Measurements from ENCODE around the gene CSNK2A3. TPM values are rescaled to one million over a fixed set of nuclear protein-coding genes. Genes with fewer than 3 reads are reported as not detected.

Gene CSNK2A3
- total and polyA plus RNA-seq, 7 donors = 0.33 to 5.5 (median 1.8) TPM; not detected in 2

- H3K27me3 ChIP-seq = no peaks in the 10 kb centered on the region
- intact Hi-C loops (cut with DNase I) = no loop called here
- H3K9me3 ChIP-seq = no peaks in the 10 kb centered on the region
- WGBS, 2 donors = 83 to 87% methylated on average over 8 of the region's 8 CpGs
- no peak for DNase-seq
- H3K4me3 ChIP-seq = no peak overlapping the region
- peaks cover 0 to 26% (median 4%) of the 10 kb centered on the region in 4 donors for H3K36me3 ChIP-seq
- H3K27ac ChIP-seq = no peak overlapping the region
- TF ChIP-seq CTCF (IDR thresholded peaks at IDR 0.05) (no peak), POLR2AphosphoS5 (IDR thresholded peaks at IDR 0.05) (no peak), EP300 (IDR thresholded peaks at IDR 0.05) (no peak), POLR2A (IDR thresholded peaks at IDR 0.05) (no peak)
- H3K4me1 ChIP-seq = peaks cover 0 to 10% (median 0%) of the 10 kb centered on the region in 4 donors
These were observed 25.3 kb upstream of the CSNK2A3 start for GRCh38 chr11:11378184-11378940.

- Histone ChIP-seq H3K27me3 (no peaks in the 10 kb centered on the region), H3K4me1 (no peaks in the 10 kb centered on the region), H3K27ac (no peak overlapping the region), H3K4me3 (no peak overlapping the region), H3K36me3 (peaks cover 0 to 47% (median 4%) of the 10 kb centered on the region in 4 donors), H3K9me3 (no peaks in the 10 kb centered on the region)
- WGBS, 2 donors = 89 to 90% methylated on average over 7 of the region's 7 CpGs
- TF ChIP-seq EP300 (IDR thresholded peaks at IDR 0.05) (no peak), POLR2AphosphoS5 (IDR thresholded peaks at IDR 0.05) (no peak), CTCF (IDR thresholded peaks at IDR 0.05) (no peak), POLR2A (IDR thresholded peaks at IDR 0.05) (no peak)
- intact Hi-C loops (cut with DNase I) = no loop called here
- no peak for DNase-seq
These were observed 21.5 kb upstream of the CSNK2A3 start for GRCh38 chr11:11374358-11375148.

- intact Hi-C loops (cut with DNase I) = no loop called here
- Histone ChIP-seq H3K27ac (no peak overlapping the region), H3K4me1 (no peaks in the 10 kb centered on the region), H3K9me3 (no peaks in the 10 kb centered on the region), H3K27me3 (no peaks in the 10 kb centered on the region), H3K36me3 (peaks cover 0 to 52% (median 4%) of the 10 kb centered on the region in 4 donors), H3K4me3 (no peak overlapping the region)
- no peak for DNase-seq
- 85 to 86% methylated on average over 5 of the region's 5 CpGs for WGBS, 2 donors
- TF ChIP-seq POLR2A (IDR thresholded peaks at IDR 0.05) (no peak), EP300 (IDR thresholded peaks at IDR 0.05) (no peak), POLR2AphosphoS5 (IDR thresholded peaks at IDR 0.05) (no peak), CTCF (IDR thresholded peaks at IDR 0.05) (no peak)
These were observed 20.9 kb upstream of the CSNK2A3 start for GRCh38 chr11:11373934-11374333.

- no peak overlapping the region for H3K27ac ChIP-seq
- no peak for DNase-seq
- 91 to 92% methylated on average over 8 of the region's 8 CpGs for WGBS, 2 donors
- intact Hi-C loops (cut with DNase I) = no loop called here
- no peak overlapping the region for H3K4me3 ChIP-seq
- no peak for TF ChIP-seq POLR2A (IDR thresholded peaks at IDR 0.05)
- TF ChIP-seq EP300 (IDR thresholded peaks at IDR 0.05) = no peak
- TF ChIP-seq POLR2AphosphoS5 (IDR thresholded peaks at IDR 0.05) = no peak
- H3K4me1 ChIP-seq = no peaks in the 10 kb centered on the region
- H3K36me3 ChIP-seq = peaks cover 0 to 52% (median 4%) of the 10 kb centered on the region in 4 donors
- H3K27me3 ChIP-seq = no peaks in the 10 kb centered on the region
- no peaks in the 10 kb centered on the region for H3K9me3 ChIP-seq
These were observed 19.4 kb upstream of the CSNK2A3 start for GRCh38 chr11:11372461-11372860.

GRCh38 chr11:11370962-11371303, 17.9 kb upstream of the CSNK2A3 start:
- TF ChIP-seq POLR2A (IDR thresholded peaks at IDR 0.05) (no peak), EP300 (IDR thresholded peaks at IDR 0.05) (no peak), POLR2AphosphoS5 (IDR thresholded peaks at IDR 0.05) (no peak), CTCF (IDR thresholded peaks at IDR 0.05) (no peak)
- H3K27me3 ChIP-seq = no peaks in the 10 kb centered on the region
- no peak for DNase-seq
- H3K27ac ChIP-seq = no peak overlapping the region
- H3K4me1 ChIP-seq = no peaks in the 10 kb centered on the region
- no peak overlapping the region for H3K4me3 ChIP-seq
- 88% methylated on average over 6 of the region's 6 CpGs for WGBS, 2 donors
- intact Hi-C loops (cut with DNase I) = no loop called here
- peaks cover 0 to 2% (median 0%) of the 10 kb centered on the region in 4 donors for H3K9me3 ChIP-seq
- peaks cover 0 to 40% (median 2%) of the 10 kb centered on the region in 4 donors for H3K36me3 ChIP-seq

Data from sigmoid colon (tissue), 7 donors.